ENCODE results near the gene MROH2A. TPM values are rescaled to one million over a fixed set of nuclear protein-coding genes. Genes with fewer than 3 reads are reported as not detected.

MROH2A gene
- total and polyA plus RNA-seq, 4 donors, result not detected

GRCh38 chr2:233760043-233760442 is 18.1 kb upstream of the MROH2A start, which contains the start of gene UGT1A1:
UGT1A1 (plus strand) TSS chr2:233760270; CDS start chr2:233760288, 18 bp downstream.
- H3K27ac ChIP-seq (ENCODE audit: low read depth in 1 of 2, low read length in 2 of 2), result no peak within 1 kb of the TSS
- intact Hi-C loops (cut with DNase I), result no loop called here
- H3K27me3 ChIP-seq (ENCODE audit: control insufficient read depth in 1 of 2, insufficient read depth in 2 of 2, low read length in 1 of 2), result no peaks in the 10 kb centered on the region
- H3K4me1 ChIP-seq (ENCODE audit: control insufficient read depth in 1 of 2, insufficient read depth in 2 of 2, low read length in 2 of 2), result no peaks in the 10 kb centered on the region
- WGBS, 2 donors, result 93 to 94% methylated on average over 6 of the region's 6 CpGs
- no peaks in the 10 kb centered on the region for H3K9me3 ChIP-seq (ENCODE audit: control insufficient read depth, low read length)
- DNase-seq (no peak), ATAC-seq (ENCODE audit: low FRiP score) (no peak)
- no peak within 1 kb of the TSS for H3K4me3 ChIP-seq (ENCODE audit: low read length in 2 of 2)
- H3K36me3 ChIP-seq (ENCODE audit: control insufficient read depth in 1 of 2, insufficient read depth in 2 of 2, low read length in 1 of 2), result no peaks in the 10 kb centered on the region

- DNase-seq (no peak), ATAC-seq (ENCODE audit: low FRiP score) (no peak)
- H3K27ac ChIP-seq (ENCODE audit: low read depth in 1 of 2, low read length in 2 of 2), result no peak overlapping the region
- 78 to 83% methylated on average over 4 of the region's 4 CpGs for WGBS, 2 donors
- no peaks in the 10 kb centered on the region for H3K36me3 ChIP-seq (ENCODE audit: control insufficient read depth in 1 of 2, insufficient read depth in 2 of 2, low read length in 1 of 2)
- no peaks in the 10 kb centered on the region for H3K4me1 ChIP-seq (ENCODE audit: control insufficient read depth in 1 of 2, insufficient read depth in 2 of 2, low read length in 2 of 2)
- no peaks in the 10 kb centered on the region for H3K9me3 ChIP-seq (ENCODE audit: control insufficient read depth, low read length)
- H3K4me3 ChIP-seq (ENCODE audit: low read length in 2 of 2), result no peak overlapping the region
- no peaks in the 10 kb centered on the region for H3K27me3 ChIP-seq (ENCODE audit: control insufficient read depth in 1 of 2, insufficient read depth in 2 of 2, low read length in 1 of 2)
- intact Hi-C loops (cut with DNase I), result no loop called here
Measured at GRCh38 chr2:233761040-233761769, 16.9 kb upstream of the MROH2A start.

- intact Hi-C loops (cut with DNase I), result no loop called here
- ATAC-seq (ENCODE audit: low FRiP score) (no peak), DNase-seq (no peak)
- no peak overlapping the region for H3K4me3 ChIP-seq (ENCODE audit: low read length in 2 of 2)
- H3K4me1 ChIP-seq (ENCODE audit: control insufficient read depth in 1 of 2, insufficient read depth in 2 of 2, low read length in 2 of 2), result no peaks in the 10 kb centered on the region
- no peaks in the 10 kb centered on the region for H3K27me3 ChIP-seq (ENCODE audit: control insufficient read depth in 1 of 2, insufficient read depth in 2 of 2, low read length in 1 of 2)
- H3K36me3 ChIP-seq (ENCODE audit: control insufficient read depth in 1 of 2, insufficient read depth in 2 of 2, low read length in 1 of 2), result no peaks in the 10 kb centered on the region
- H3K9me3 ChIP-seq (ENCODE audit: control insufficient read depth, low read length), result no peaks in the 10 kb centered on the region
- H3K27ac ChIP-seq (ENCODE audit: low read depth in 1 of 2, low read length in 2 of 2), result no peak overlapping the region
- WGBS, 2 donors, result 69 to 70% methylated on average over 7 of the region's 7 CpGs
Measured at GRCh38 chr2:233764264-233764663, 13.9 kb upstream of the MROH2A start.

GRCh38 chr2:233764761-233765160 is 13.4 kb upstream of the MROH2A start:
- Histone ChIP-seq H3K4me1 (ENCODE audit: control insufficient read depth in 1 of 2, insufficient read depth in 2 of 2, low read length in 2 of 2) (no peaks in the 10 kb centered on the region), H3K36me3 (ENCODE audit: control insufficient read depth in 1 of 2, insufficient read depth in 2 of 2, low read length in 1 of 2) (no peaks in the 10 kb centered on the region), H3K4me3 (ENCODE audit: low read length in 2 of 2) (no peak overlapping the region), H3K27me3 (ENCODE audit: control insufficient read depth in 1 of 2, insufficient read depth in 2 of 2, low read length in 1 of 2) (no peaks in the 10 kb centered on the region), H3K9me3 (ENCODE audit: control insufficient read depth, low read length) (no peaks in the 10 kb centered on the region), H3K27ac (ENCODE audit: low read depth in 1 of 2, low read length in 2 of 2) (no peak overlapping the region)
- DNase-seq (no peak), ATAC-seq (ENCODE audit: low FRiP score) (no peak)
- 47 to 49% methylated on average over 3 of the region's 3 CpGs for WGBS, 2 donors
- intact Hi-C loops (cut with DNase I), result no loop called here

- H3K4me3 ChIP-seq (ENCODE audit: low read length in 2 of 2), result no peak overlapping the region
- H3K27me3 ChIP-seq (ENCODE audit: control insufficient read depth in 1 of 2, insufficient read depth in 2 of 2, low read length in 1 of 2), result no peaks in the 10 kb centered on the region
- H3K4me1 ChIP-seq (ENCODE audit: control insufficient read depth in 1 of 2, insufficient read depth in 2 of 2, low read length in 2 of 2), result no peaks in the 10 kb centered on the region
- intact Hi-C loops (cut with DNase I), result no loop called here
- H3K27ac ChIP-seq (ENCODE audit: low read depth in 1 of 2, low read length in 2 of 2), result no peak overlapping the region
- DNase-seq (no peak), ATAC-seq (ENCODE audit: low FRiP score) (no peak)
- 73 to 77% methylated on average over 4 of the region's 4 CpGs for WGBS, 2 donors
- no peaks in the 10 kb centered on the region for H3K9me3 ChIP-seq (ENCODE audit: control insufficient read depth, low read length)
- H3K36me3 ChIP-seq (ENCODE audit: control insufficient read depth in 1 of 2, insufficient read depth in 2 of 2, low read length in 1 of 2), result no peaks in the 10 kb centered on the region
Measured at GRCh38 chr2:233766416-233766815, 11.7 kb upstream of the MROH2A start.

GRCh38 chr2:233768076-233768475 is 10.1 kb upstream of the MROH2A start:
- no peak for ATAC-seq (ENCODE audit: low FRiP score)
- Histone ChIP-seq H3K4me1 (ENCODE audit: control insufficient read depth in 1 of 2, insufficient read depth in 2 of 2, low read length in 2 of 2) (no peaks in the 10 kb centered on the region), H3K27ac (ENCODE audit: low read depth in 1 of 2, low read length in 2 of 2) (no peak overlapping the region), H3K36me3 (ENCODE audit: control insufficient read depth in 1 of 2, insufficient read depth in 2 of 2, low read length in 1 of 2) (no peaks in the 10 kb centered on the region), H3K4me3 (ENCODE audit: low read length in 2 of 2) (no peak overlapping the region), H3K9me3 (ENCODE audit: control insufficient read depth, low read length) (no peaks in the 10 kb centered on the region), H3K27me3 (ENCODE audit: control insufficient read depth in 1 of 2, insufficient read depth in 2 of 2, low read length in 1 of 2) (no peaks in the 10 kb centered on the region)
- DNase-seq, result no peak
- WGBS, 2 donors, result 67 to 73% methylated on average over 4 of the region's 4 CpGs
- intact Hi-C loops (cut with DNase I), result no loop called here

- WGBS, 2 donors, result 90% methylated on average over 9 of the region's 9 CpGs
- H3K27me3 ChIP-seq (ENCODE audit: control insufficient read depth in 1 of 2, insufficient read depth in 2 of 2, low read length in 1 of 2), result no peaks in the 10 kb centered on the region
- H3K9me3 ChIP-seq (ENCODE audit: control insufficient read depth, low read length), result no peaks in the 10 kb centered on the region
- ATAC-seq (ENCODE audit: low FRiP score), result no peak
- no peak for DNase-seq
- intact Hi-C loops (cut with DNase I), result no loop called here
- H3K4me3 ChIP-seq (ENCODE audit: low read length in 2 of 2), result no peak overlapping the region
- no peaks in the 10 kb centered on the region for H3K36me3 ChIP-seq (ENCODE audit: control insufficient read depth in 1 of 2, insufficient read depth in 2 of 2, low read length in 1 of 2)
- H3K4me1 ChIP-seq (ENCODE audit: control insufficient read depth in 1 of 2, insufficient read depth in 2 of 2, low read length in 2 of 2), result no peaks in the 10 kb centered on the region
- H3K27ac ChIP-seq (ENCODE audit: low read depth in 1 of 2, low read length in 2 of 2), result no peak overlapping the region
Measured at GRCh38 chr2:233769260-233769659, 8.9 kb upstream of the MROH2A start.

GRCh38 chr2:233772153-233772552 is 6.0 kb upstream of the MROH2A start:
- 86 to 89% methylated on average over 16 of the region's 16 CpGs for WGBS, 2 donors
- DNase-seq (no peak), ATAC-seq (ENCODE audit: low FRiP score) (no peak)
- Histone ChIP-seq H3K27ac (ENCODE audit: low read depth in 1 of 2, low read length in 2 of 2) (no peak overlapping the region), H3K27me3 (ENCODE audit: control insufficient read depth in 1 of 2, insufficient read depth in 2 of 2, low read length in 1 of 2) (no peaks in the 10 kb centered on the region), H3K4me1 (ENCODE audit: control insufficient read depth in 1 of 2, insufficient read depth in 2 of 2, low read length in 2 of 2) (no peaks in the 10 kb centered on the region), H3K36me3 (ENCODE audit: control insufficient read depth in 1 of 2, insufficient read depth in 2 of 2, low read length in 1 of 2) (no peaks in the 10 kb centered on the region), H3K9me3 (ENCODE audit: control insufficient read depth, low read length) (peaks cover 4% of the 10 kb centered on the region), H3K4me3 (ENCODE audit: low read length in 2 of 2) (no peak overlapping the region)
- intact Hi-C loops (cut with DNase I), result no loop called here

GRCh38 chr2:233772583-233772982 is 5.5 kb upstream of the MROH2A start:
- Histone ChIP-seq H3K27me3 (ENCODE audit: control insufficient read depth in 1 of 2, insufficient read depth in 2 of 2, low read length in 1 of 2) (no peaks in the 10 kb centered on the region), H3K27ac (ENCODE audit: low read depth in 1 of 2, low read length in 2 of 2) (no peak overlapping the region), H3K9me3 (ENCODE audit: control insufficient read depth, low read length) (peaks cover 5% of the 10 kb centered on the region), H3K4me1 (ENCODE audit: control insufficient read depth in 1 of 2, insufficient read depth in 2 of 2, low read length in 2 of 2) (no peaks in the 10 kb centered on the region), H3K36me3 (ENCODE audit: control insufficient read depth in 1 of 2, insufficient read depth in 2 of 2, low read length in 1 of 2) (no peaks in the 10 kb centered on the region), H3K4me3 (ENCODE audit: low read length in 2 of 2) (no peak overlapping the region)
- intact Hi-C loops (cut with DNase I), result no loop called here
- 42 to 56% methylated on average over 5 of the region's 5 CpGs for WGBS, 2 donors
- ATAC-seq (ENCODE audit: low FRiP score), result no peak
- no peak for DNase-seq
